ENCODE results near the gene RABL2B.
"Not testable (repeated sequence)": the region's sequence is repeated elsewhere in the genome, so short reads cannot be mapped to it uniquely, and the experiment has no call there.

DNA sequence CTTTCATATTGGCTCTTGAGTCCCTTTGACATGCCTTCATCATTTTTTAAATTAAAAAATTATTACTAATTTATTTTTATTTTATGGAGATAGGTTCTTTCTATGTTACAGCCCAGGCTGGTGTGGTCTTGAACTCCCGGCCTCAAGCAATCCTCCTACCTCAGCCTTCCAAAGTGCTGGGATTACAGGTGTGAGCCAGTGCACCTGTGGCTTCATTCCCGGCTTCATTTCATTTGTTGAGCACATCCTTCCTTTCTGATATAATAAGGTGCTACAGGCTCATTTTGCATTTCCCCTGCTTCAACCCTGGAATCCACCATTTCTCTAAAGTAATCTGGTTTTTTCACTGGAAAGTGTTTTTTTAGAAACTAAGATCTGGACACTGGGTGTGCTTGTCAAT, 21.6 kb downstream of the RABL2B start:
- TF ChIP-seq CTCF (IDR thresholded peaks at IDR 0.05; ENCODE audit: poor library complexity); EZH2phosphoT487 (IDR thresholded peaks at IDR 0.05; ENCODE audit: low read depth, severe bottlenecking, unreplicated experiment); EZH2 (IDR thresholded peaks at IDR 0.05; ENCODE audit: borderline replicate concordance): not testable (repeated sequence)
